Measurements from ENCODE around the gene RPL37A.

The RPL37A gene

DNA sequence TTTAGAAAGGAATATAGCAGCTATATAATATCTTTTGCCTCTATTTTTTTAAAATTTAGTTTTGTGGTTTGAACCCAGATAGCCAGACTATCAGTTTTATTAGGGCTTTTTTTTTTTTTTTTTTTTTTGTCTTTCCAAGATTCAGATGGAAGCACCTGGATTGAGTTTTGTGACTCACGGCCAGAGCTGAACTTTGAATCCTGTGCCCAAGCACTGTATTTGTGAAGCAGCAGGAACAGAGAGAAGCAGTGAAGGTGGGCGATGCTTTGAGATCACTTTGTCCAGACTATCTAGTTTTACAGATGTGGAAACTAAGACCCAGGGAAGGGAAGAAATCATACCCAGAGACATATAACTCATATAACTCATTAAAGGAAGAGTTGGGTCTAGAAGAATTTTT lies 33.9 kb downstream of the RPL37A start:
- Histone ChIP-seq H3K36me3 (ENCODE audit: control insufficient read depth in 2 of 2, insufficient read depth in 1 of 2, low read length in 2 of 2) (no peaks in the 10 kb centered on the region), H3K4me3 (ENCODE audit: low read depth, low read length) (no peak overlapping the region), H3K4me1 (ENCODE audit: control insufficient read depth, insufficient read depth, low read length) (peaks cover 5% of the 10 kb centered on the region; the same call in 1 of the 2 replicates), H3K27ac (ENCODE audit: extremely low read depth, low read depth, low read length) (no peak overlapping the region), H3K9me3 (ENCODE audit: control insufficient read depth, insufficient read depth, low read depth, low read length) (no peaks in the 10 kb centered on the region)
- POLR2A ChIA-PET: no interaction called here
- TF ChIP-seq ZNF792 (tag by site-specific recombination; IDR thresholded peaks at IDR 0.05): no peak
- no peak for TF ChIP-seq ZNF239 (tag by site-specific recombination; IDR thresholded peaks at IDR 0.05)
- no peak for TF ChIP-seq ZNF266 (tag by site-specific recombination; IDR thresholded peaks at IDR 0.05; ENCODE audit: low read depth)
- no peak for TF ChIP-seq GLI4 (tag by site-specific recombination; IDR thresholded peaks at IDR 0.05)
- TF ChIP-seq ZNF785 (tag by site-specific recombination; IDR thresholded peaks at IDR 0.05): no peak
- no peak for TF ChIP-seq ZIC2 (tag by site-specific recombination; IDR thresholded peaks at IDR 0.05)
- CTCF ChIA-PET: interaction anchor here (0.5 to 2.2 kb wide), 3 partner anchors 14 to 399 kb away, joined by 3 to 22 read pairs (median 3); no protein-coding TSS in a partner anchor

DNA sequence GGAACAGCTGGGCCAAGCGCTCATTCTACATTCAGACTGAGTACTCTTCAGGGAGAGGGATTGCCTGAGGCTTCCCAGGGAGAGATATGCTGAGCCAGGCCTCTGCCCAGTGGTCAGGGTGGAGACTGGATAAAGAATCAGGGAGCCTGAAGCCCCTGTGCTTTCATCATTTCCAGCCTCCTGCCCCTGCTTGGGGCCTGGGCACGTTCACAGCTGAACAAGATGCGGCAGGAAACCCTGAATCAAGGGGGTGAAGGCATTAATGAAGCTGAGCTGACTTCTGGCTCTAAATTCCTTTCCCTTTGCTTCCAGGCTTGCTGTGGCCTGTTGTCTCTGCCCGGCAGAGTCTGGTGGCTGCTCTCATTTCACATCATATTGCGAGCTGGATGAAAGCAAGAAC lies 35.0 kb downstream of the RPL37A start:
- peaks cover 5% of the 10 kb centered on the region; the same call in 1 of the 2 replicates for H3K4me1 ChIP-seq (ENCODE audit: control insufficient read depth, insufficient read depth, low read length)
- TF ChIP-seq ZNF837 (tag by site-specific recombination; IDR thresholded peaks at IDR 0.05): no peak
- no peak for TF ChIP-seq KLF9 (tag by site-specific recombination; IDR thresholded peaks at IDR 0.05; ENCODE audit: low read depth)
- TF ChIP-seq, protein P1, sequence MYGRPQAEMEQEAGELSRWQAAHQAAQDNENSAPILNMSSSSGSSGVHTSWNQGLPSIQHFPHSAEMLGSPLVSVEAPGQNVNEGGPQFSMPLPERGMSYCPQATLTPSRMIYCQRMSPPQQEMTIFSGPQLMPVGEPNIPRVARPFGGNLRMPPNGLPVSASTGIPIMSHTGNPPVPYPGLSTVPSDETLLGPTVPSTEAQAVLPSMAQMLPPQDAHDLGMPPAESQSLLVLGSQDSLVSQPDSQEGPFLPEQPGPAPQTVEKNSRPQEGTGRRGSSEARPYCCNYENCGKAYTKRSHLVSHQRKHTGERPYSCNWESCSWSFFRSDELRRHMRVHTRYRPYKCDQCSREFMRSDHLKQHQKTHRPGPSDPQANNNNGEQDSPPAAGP (tag by site-specific recombination; IDR thresholded peaks at IDR 0.05): no peak
- TF ChIP-seq, protein P2, sequence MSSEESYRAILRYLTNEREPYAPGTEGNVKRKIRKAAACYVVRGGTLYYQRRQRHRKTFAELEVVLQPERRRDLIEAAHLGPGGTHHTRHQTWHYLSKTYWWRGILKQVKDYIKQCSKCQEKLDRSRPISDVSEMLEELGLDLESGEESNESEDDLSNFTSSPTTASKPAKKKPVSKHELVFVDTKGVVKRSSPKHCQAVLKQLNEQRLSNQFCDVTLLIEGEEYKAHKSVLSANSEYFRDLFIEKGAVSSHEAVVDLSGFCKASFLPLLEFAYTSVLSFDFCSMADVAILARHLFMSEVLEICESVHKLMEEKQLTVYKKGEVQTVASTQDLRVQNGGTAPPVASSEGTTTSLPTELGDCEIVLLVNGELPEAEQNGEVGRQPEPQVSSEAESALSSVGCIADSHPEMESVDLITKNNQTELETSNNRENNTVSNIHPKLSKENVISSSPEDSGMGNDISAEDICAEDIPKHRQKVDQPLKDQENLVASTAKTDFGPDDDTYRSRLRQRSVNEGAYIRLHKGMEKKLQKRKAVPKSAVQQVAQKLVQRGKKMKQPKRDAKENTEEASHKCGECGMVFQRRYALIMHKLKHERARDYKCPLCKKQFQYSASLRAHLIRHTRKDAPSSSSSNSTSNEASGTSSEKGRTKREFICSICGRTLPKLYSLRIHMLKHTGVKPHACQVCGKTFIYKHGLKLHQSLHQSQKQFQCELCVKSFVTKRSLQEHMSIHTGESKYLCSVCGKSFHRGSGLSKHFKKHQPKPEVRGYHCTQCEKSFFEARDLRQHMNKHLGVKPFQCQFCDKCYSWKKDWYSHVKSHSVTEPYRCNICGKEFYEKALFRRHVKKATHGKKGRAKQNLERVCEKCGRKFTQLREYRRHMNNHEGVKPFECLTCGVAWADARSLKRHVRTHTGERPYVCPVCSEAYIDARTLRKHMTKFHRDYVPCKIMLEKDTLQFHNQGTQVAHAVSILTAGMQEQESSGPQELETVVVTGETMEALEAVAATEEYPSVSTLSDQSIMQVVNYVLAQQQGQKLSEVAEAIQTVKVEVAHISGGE (tag by site-specific recombination; conservative IDR thresholded peaks at IDR 0.05; ENCODE audit: low read depth): no peak
- no peak for TF ChIP-seq ZNF2 (tag by site-specific recombination; IDR thresholded peaks at IDR 0.05)
- TF ChIP-seq ZNF23 (tag by site-specific recombination; IDR thresholded peaks at IDR 0.05; ENCODE audit: borderline replicate concordance): no peak
- TF ChIP-seq, protein P3, sequence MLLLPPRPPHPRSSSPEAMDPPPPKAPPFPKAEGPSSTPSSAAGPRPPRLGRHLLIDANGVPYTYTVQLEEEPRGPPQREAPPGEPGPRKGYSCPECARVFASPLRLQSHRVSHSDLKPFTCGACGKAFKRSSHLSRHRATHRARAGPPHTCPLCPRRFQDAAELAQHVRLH (tag by site-specific recombination; IDR thresholded peaks at IDR 0.05): no peak
- no peak for TF ChIP-seq ZNF792 (tag by site-specific recombination; IDR thresholded peaks at IDR 0.05)
- no peak for TF ChIP-seq KLF16 (tag by site-specific recombination; IDR thresholded peaks at IDR 0.05)
- no peak for TF ChIP-seq GLI2 (tag by site-specific recombination; IDR thresholded peaks at IDR 0.05; ENCODE audit: borderline replicate concordance, low read depth)
- TF ChIP-seq SCRT2 (tag by site-specific recombination; IDR thresholded peaks at IDR 0.05): no peak
- TF ChIP-seq, protein P4, sequence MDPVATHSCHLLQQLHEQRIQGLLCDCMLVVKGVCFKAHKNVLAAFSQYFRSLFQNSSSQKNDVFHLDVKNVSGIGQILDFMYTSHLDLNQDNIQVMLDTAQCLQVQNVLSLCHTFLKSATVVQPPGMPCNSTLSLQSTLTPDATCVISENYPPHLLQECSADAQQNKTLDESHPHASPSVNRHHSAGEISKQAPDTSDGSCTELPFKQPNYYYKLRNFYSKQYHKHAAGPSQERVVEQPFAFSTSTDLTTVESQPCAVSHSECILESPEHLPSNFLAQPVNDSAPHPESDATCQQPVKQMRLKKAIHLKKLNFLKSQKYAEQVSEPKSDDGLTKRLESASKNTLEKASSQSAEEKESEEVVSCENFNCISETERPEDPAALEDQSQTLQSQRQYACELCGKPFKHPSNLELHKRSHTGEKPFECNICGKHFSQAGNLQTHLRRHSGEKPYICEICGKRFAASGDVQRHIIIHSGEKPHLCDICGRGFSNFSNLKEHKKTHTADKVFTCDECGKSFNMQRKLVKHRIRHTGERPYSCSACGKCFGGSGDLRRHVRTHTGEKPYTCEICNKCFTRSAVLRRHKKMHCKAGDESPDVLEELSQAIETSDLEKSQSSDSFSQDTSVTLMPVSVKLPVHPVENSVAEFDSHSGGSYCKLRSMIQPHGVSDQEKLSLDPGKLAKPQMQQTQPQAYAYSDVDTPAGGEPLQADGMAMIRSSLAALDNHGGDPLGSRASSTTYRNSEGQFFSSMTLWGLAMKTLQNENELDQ (tag by site-specific recombination; IDR thresholded peaks at IDR 0.05; ENCODE audit: low read depth): no peak
- no peak for TF ChIP-seq ZFP3 (tag by site-specific recombination; IDR thresholded peaks at IDR 0.05; ENCODE audit: low read depth)
- no peak for TF ChIP-seq ZFP37 (tag by site-specific recombination; IDR thresholded peaks at IDR 0.05)
- TF ChIP-seq ZNF354C (tag by site-specific recombination; IDR thresholded peaks at IDR 0.05; ENCODE audit: borderline replicate concordance, low read depth): no peak
- TF ChIP-seq ZNF658 (tag by site-specific recombination; IDR thresholded peaks at IDR 0.05): no peak
- TF ChIP-seq SETDB1 (IDR thresholded peaks at IDR 0.05; ENCODE audit: insufficient read length, low read length): no peak
- no peak for TF ChIP-seq YY2 (tag by site-specific recombination; IDR thresholded peaks at IDR 0.05)
- TF ChIP-seq RBAK (tag by site-specific recombination; IDR thresholded peaks at IDR 0.05): no peak
- TF ChIP-seq ZNF239 (tag by site-specific recombination; IDR thresholded peaks at IDR 0.05): no peak
- H3K27ac ChIP-seq (ENCODE audit: extremely low read depth, low read depth, low read length): no peak overlapping the region
- ChIA-PET CTCF (interaction anchor here (1.0 to 2.0 kb wide), 2 partner anchors 15 to 17 kb away, joined by 3 to 11 read pairs; no protein-coding TSS in a partner anchor), POLR2A (no interaction called here)
- H3K4me3 ChIP-seq (ENCODE audit: low read depth, low read length): no peak overlapping the region
- H3K9me3 ChIP-seq (ENCODE audit: control insufficient read depth, insufficient read depth, low read depth, low read length): no peaks in the 10 kb centered on the region
- no peaks in the 10 kb centered on the region for H3K36me3 ChIP-seq (ENCODE audit: control insufficient read depth in 2 of 2, insufficient read depth in 1 of 2, low read length in 2 of 2)

All from HEK293 (cell line).